Stimulated activated CD8-positive, alpha-beta memory T cell treated with anti-CD3 and anti-CD28 coated beads, Interleukin-7, amount 100 ng/mL, for 1 hour (primary cell): ENCODE measurements around the gene PROZ.

ENCODE experiments used
- DNase-seq, 2 donors: peaks; one replicate each; pipeline ENCODE4 v3.0.0-alpha.2; 2020; ENCODE audit warnings: low read depth in 2 of 2

Gene PROZ

GRCh38 chr13:113178070-113178895 is 19.8 kb downstream of the PROZ start:
- no peak for DNase-seq

GRCh38 chr13:113178896-113179167 is 20.4 kb downstream of the PROZ start:
- DNase-seq, result no peak

- DNase-seq, result no peak
Measured at GRCh38 chr13:113179374-113180230, 21.2 kb downstream of the PROZ start.

- no peak for DNase-seq
Measured at GRCh38 chr13:113182046-113182445, 23.6 kb downstream of the PROZ start.

GRCh38 chr13:113183450-113184129 is 25.1 kb downstream of the PROZ start:
- DNase-seq, result no peak

- DNase-seq, result no peak
Measured at GRCh38 chr13:113184568-113185440, 26.4 kb downstream of the PROZ start.

- DNase-seq, result no peak
Measured at GRCh38 chr13:113186061-113186900, 27.8 kb downstream of the PROZ start.

- DNase-seq, result no peak
Measured at GRCh38 chr13:113187263-113187669, 28.8 kb downstream of the PROZ start.

- no peak for DNase-seq
Measured at GRCh38 chr13:113187883-113188665, 29.6 kb downstream of the PROZ start.

- no peak for DNase-seq
Measured at GRCh38 chr13:113190181-113190580, 31.7 kb downstream of the PROZ start.

GRCh38 chr13:113192279-113192678 is 33.8 kb downstream of the PROZ start:
- DNase-seq, result no peak

GRCh38 chr13:113192902-113193301 is 34.5 kb downstream of the PROZ start:
- no peak for DNase-seq

- no peak for DNase-seq
Measured at GRCh38 chr13:113195360-113195759, 36.9 kb downstream of the PROZ start.

- no peak for DNase-seq
Measured at GRCh38 chr13:113196970-113197737, 38.7 kb downstream of the PROZ start.

- DNase-seq, result no peak
Measured at GRCh38 chr13:113201815-113202214, 43.4 kb downstream of the PROZ start.

- no peak for DNase-seq
Measured at GRCh38 chr13:113202912-113203311, 44.5 kb downstream of the PROZ start.

GRCh38 chr13:113203507-113204377 is 45.3 kb downstream of the PROZ start:
- no peak for DNase-seq

GRCh38 chr13:113204378-113204734 is 45.9 kb downstream of the PROZ start:
- DNase-seq, result no peak
